Globus pallidus (tissue), 1 donor: ENCODE results near the gene VWA5B2.

Source experiments
- DNase-seq: peaks from one replicate; pipeline ENCODE4 v3.0.0-alpha.2; 2015; ENCODE audit warnings: low spot score

Gene VWA5B2

GRCh38 chr3:184275961-184276910 is 46.9 kb downstream of the VWA5B2 start, which contains the start of gene ECE2:
TSS of gene ECE2 (plus strand) at chr3:184276022. CDS start at chr3:184276154, 132 bp downstream.
- no peak for DNase-seq

GRCh38 chr3:184277366-184277765 is 48.0 kb downstream of the VWA5B2 start:
- no peak for DNase-seq

DNA sequence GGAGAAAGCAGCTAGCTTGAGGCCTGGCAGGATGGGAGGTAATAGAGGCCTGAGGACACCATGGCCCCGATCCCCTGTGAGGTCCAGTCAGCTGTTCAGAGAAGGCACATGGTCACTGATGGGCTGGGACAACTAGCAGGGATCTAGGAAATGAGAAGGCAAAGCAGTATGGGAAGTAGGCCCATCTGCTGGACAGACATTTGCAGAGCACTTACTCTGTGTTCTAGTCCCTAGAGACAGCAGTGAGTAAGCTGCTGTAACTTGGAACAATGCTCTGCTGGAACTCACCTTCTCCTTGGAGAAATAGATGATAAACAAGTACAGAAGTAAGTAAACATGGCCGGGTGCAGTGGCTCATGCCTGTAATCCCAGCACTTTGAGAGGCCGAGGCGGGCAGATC is 53.6 kb downstream of the VWA5B2 start:
- DNase-seq, result no peak

GRCh38 chr3:184283681-184284080 is 54.3 kb downstream of the VWA5B2 start:
- no peak for DNase-seq

DNA sequence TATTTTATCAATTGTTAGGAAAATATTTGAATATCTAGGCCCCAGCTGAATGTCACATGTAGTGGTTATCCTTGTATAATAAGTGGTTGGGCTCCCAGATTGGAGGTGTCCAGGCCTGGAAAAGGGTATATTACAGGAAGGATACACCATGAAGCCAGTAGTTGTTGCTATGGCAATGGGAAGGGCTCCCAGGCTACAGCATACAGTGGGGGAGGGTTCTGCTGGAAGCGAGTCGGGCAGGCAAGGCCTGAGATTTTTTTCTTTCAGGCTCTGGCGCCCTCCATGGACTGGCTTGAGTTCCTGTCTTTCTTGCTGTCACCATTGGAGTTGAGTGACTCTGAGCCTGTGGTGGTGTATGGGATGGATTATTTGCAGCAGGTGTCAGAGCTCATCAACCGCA is 55.3 kb downstream of the VWA5B2 start:
- peak; percentile 46 for DNase-seq

DNA sequence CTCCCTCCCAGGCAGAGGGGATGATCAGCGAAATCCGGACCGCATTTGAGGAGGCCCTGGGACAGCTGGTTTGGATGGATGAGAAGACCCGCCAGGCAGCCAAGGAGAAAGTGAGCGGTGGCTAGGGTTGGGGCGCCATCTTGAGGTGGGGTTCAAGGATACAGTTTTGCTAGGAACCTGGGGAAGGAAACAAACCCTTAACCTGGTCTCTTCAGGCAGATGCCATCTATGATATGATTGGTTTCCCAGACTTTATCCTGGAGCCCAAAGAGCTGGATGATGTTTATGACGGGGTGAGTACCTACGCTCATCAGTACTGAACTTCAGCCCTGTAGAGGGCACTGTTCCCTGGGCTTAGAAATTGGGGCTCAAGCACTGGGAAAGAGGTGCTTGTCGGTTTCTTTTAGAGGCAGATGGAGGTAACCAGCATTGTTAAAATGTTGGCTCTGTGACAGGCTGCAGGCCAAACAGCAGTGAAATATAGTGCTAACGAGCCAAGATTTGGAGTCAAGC is 60.1 kb downstream of the VWA5B2 start:
- peak; percentile 37 for DNase-seq

- no peak for DNase-seq
These were observed 60.9 kb downstream of the VWA5B2 start for GRCh38 chr3:184290331-184290730.

DNA sequence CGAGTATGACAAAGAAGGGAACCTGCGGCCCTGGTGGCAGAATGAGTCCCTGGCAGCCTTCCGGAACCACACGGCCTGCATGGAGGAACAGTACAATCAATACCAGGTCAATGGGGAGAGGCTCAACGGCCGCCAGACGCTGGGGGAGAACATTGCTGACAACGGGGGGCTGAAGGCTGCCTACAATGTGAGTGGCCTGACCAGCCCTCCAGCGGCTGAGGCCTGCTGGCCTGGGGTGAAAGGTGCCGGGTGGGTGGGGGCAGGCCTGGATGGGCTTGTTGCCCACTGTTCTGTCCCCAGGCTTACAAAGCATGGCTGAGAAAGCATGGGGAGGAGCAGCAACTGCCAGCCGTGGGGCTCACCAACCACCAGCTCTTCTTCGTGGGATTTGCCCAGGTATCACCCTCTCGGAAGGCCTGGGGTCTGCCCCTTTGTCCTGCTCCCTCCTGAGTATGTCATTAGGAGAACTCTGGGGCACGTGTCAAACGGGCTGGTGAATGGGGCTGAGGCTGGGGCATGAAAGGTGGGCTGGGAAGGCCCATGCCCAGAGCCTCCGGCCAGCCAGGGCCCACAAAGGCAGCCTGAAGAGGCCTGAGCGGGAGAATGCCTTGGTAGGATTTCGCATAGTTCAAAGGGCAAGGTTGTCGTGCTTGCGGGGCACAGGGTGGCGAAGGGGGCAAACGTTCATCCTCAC is 61.8 kb downstream of the VWA5B2 start:
- no peak for DNase-seq
